HCT116 (cell line): Measurements from ENCODE around the gene ESYT1.

ENCODE experiments used
- EGR1 ChIP-seq: IDR thresholded peaks from 2 replicates; pipeline ENCODE4 v1.6.1; 2012; ENCODE audit warnings: low read depth
- EZH2 ChIP-seq: fragments of 200-600 bp; sonication (generic); IDR thresholded peaks from 2 replicates; pipeline ENCODE4 v1.6.1; 2017; ENCODE audit warnings: antibody characterized with exemption, mixed run types
- JUND ChIP-seq: IDR thresholded peaks from 2 replicates; pipeline ENCODE4 v1.6.1; 2012
- POLR2A ChIP-seq: IDR thresholded peaks from 2 replicates; pipeline ENCODE4 v1.7.0; 2011; ENCODE audit warnings: borderline replicate concordance; ENCODE audit not compliant: insufficient read depth, insufficient read length; ENCODE audit errors: extremely low read depth
- POLR2AphosphoS5 ChIP-seq: IDR thresholded peaks from 2 replicates; pipeline ENCODE4 v1.6.1; 2011; ENCODE audit warnings: mild to moderate bottlenecking, low read depth, low read length, moderate library complexity
- SIN3A ChIP-seq: IDR thresholded peaks from 2 replicates; pipeline ENCODE4 v1.6.1; 2012; ENCODE audit warnings: low read depth
- SP1 ChIP-seq: IDR thresholded peaks from 2 replicates; pipeline ENCODE4 v1.6.1; 2012; ENCODE audit warnings: low read depth
- SRF ChIP-seq: IDR thresholded peaks from 2 replicates; pipeline ENCODE4 v1.6.1; 2012; ENCODE audit warnings: low read depth
- YY1 ChIP-seq: IDR thresholded peaks from 2 replicates; pipeline ENCODE4 v1.6.1; 2011; ENCODE audit warnings: low read length, low read depth, moderate library complexity, mild to moderate bottlenecking; ENCODE audit not compliant: insufficient replicate concordance; ENCODE audit errors: extremely low read depth
- TF ChIP-seq, protein P1 (sequence below), 3 experiments: fragments of 200-600 bp in 1 of 3; sonication (generic) in 1 of 3; IDR thresholded peaks in 2 of 3; conservative IDR thresholded peaks in 1 of 3; 2 replicates each; pipeline ENCODE4 v1.5.1; 2012 to 2017; ENCODE audit warnings: low read depth in 2 of 3, low read length in 2 of 3, antibody characterized with exemption in 1 of 3, borderline replicate concordance in 1 of 3, control low read depth in 1 of 3, mild to moderate bottlenecking in 1 of 3, mixed read lengths in 1 of 3, mixed run types in 1 of 3, moderate library complexity in 1 of 3; ENCODE audit not compliant: insufficient read depth in 1 of 3
- TF ChIP-seq, protein P2 (sequence below): IDR thresholded peaks from 2 replicates; pipeline ENCODE4 v1.6.1; 2012; ENCODE audit warnings: low read depth
- TF ChIP-seq, protein P3 (sequence below): IDR thresholded peaks from 2 replicates; pipeline ENCODE4 v1.6.1; 2011; ENCODE audit warnings: mild to moderate bottlenecking, low read length, moderate library complexity; ENCODE audit not compliant: insufficient replicate concordance; ENCODE audit errors: extremely low read depth
- TF ChIP-seq, protein P4 (sequence below): IDR thresholded peaks from 2 replicates; pipeline ENCODE4 v1.6.1; 2012
- TF ChIP-seq, protein P5 (sequence below): IDR thresholded peaks from 2 replicates; pipeline ENCODE4 v1.6.1; 2012

DNA sequence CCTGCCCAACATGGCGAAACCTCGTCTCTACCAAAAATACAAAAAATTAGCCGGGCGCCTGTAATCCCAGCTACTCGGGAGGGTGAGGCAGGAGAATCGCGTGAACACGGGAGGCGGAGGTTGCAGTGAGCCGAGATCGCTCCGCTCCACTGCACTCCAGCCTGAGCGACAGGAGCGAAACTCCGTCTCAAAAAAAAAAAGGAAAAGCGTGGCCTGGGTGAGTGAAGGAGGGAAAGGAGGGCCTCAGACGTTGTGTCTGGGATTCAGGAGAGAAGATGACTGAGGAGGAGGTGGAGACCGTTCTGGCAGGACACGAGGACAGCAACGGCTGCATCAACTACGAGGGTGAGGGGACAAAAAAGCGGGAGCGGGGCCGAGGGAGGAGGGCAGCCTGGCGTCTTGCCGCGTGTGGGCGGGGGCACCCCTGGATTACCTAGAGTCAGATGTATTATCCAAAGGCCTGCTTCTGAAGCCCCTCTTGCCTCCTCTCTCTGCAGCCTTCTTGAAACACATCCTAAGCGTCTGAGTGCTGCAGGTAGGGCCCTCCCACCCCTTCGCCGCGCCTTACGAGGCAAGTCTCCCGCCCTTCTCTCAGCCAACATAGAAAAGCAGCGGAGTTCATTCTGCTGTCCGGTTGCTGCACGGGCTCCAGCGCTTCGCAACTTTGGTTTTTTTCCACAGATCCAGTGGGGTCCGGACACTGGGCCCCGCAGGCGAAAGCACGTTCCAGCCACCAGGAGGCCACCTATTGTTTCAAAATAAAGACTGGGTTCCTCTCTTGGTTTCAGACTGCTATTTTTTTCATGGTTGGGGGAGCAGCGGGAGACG, 29.3 kb downstream of the ESYT1 start:
- TF ChIP-seq, protein P1, sequence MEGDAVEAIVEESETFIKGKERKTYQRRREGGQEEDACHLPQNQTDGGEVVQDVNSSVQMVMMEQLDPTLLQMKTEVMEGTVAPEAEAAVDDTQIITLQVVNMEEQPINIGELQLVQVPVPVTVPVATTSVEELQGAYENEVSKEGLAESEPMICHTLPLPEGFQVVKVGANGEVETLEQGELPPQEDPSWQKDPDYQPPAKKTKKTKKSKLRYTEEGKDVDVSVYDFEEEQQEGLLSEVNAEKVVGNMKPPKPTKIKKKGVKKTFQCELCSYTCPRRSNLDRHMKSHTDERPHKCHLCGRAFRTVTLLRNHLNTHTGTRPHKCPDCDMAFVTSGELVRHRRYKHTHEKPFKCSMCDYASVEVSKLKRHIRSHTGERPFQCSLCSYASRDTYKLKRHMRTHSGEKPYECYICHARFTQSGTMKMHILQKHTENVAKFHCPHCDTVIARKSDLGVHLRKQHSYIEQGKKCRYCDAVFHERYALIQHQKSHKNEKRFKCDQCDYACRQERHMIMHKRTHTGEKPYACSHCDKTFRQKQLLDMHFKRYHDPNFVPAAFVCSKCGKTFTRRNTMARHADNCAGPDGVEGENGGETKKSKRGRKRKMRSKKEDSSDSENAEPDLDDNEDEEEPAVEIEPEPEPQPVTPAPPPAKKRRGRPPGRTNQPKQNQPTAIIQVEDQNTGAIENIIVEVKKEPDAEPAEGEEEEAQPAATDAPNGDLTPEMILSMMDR (IDR thresholded peaks at IDR 0.05 in 2 of 3, conservative IDR thresholded peaks at IDR 0.05 in 1 of 3; ENCODE audit: borderline replicate concordance in 1 of 3, insufficient read depth in 1 of 3, low read depth in 2 of 3, low read length in 2 of 3): peak in 2 of 3 experiments; percentile 73; a peak in 4 of 6 replicates
- TF ChIP-seq JUND: no peak
- TF ChIP-seq SP1: no peak
- no peak for TF ChIP-seq EZH2
- TF ChIP-seq POLR2A: no peak
- TF ChIP-seq, protein P2, sequence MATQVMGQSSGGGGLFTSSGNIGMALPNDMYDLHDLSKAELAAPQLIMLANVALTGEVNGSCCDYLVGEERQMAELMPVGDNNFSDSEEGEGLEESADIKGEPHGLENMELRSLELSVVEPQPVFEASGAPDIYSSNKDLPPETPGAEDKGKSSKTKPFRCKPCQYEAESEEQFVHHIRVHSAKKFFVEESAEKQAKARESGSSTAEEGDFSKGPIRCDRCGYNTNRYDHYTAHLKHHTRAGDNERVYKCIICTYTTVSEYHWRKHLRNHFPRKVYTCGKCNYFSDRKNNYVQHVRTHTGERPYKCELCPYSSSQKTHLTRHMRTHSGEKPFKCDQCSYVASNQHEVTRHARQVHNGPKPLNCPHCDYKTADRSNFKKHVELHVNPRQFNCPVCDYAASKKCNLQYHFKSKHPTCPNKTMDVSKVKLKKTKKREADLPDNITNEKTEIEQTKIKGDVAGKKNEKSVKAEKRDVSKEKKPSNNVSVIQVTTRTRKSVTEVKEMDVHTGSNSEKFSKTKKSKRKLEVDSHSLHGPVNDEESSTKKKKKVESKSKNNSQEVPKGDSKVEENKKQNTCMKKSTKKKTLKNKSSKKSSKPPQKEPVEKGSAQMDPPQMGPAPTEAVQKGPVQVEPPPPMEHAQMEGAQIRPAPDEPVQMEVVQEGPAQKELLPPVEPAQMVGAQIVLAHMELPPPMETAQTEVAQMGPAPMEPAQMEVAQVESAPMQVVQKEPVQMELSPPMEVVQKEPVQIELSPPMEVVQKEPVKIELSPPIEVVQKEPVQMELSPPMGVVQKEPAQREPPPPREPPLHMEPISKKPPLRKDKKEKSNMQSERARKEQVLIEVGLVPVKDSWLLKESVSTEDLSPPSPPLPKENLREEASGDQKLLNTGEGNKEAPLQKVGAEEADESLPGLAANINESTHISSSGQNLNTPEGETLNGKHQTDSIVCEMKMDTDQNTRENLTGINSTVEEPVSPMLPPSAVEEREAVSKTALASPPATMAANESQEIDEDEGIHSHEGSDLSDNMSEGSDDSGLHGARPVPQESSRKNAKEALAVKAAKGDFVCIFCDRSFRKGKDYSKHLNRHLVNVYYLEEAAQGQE: no peak
- TF ChIP-seq, protein P3, sequence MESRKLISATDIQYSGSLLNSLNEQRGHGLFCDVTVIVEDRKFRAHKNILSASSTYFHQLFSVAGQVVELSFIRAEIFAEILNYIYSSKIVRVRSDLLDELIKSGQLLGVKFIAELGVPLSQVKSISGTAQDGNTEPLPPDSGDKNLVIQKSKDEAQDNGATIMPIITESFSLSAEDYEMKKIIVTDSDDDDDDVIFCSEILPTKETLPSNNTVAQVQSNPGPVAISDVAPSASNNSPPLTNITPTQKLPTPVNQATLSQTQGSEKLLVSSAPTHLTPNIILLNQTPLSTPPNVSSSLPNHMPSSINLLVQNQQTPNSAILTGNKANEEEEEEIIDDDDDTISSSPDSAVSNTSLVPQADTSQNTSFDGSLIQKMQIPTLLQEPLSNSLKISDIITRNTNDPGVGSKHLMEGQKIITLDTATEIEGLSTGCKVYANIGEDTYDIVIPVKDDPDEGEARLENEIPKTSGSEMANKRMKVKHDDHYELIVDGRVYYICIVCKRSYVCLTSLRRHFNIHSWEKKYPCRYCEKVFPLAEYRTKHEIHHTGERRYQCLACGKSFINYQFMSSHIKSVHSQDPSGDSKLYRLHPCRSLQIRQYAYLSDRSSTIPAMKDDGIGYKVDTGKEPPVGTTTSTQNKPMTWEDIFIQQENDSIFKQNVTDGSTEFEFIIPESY: no peak
- TF ChIP-seq SIN3A: no peak
- peak; percentile 22; the same call in 1 of the 2 replicates for TF ChIP-seq POLR2AphosphoS5
- no peak for TF ChIP-seq YY1
- no peak for TF ChIP-seq SRF
- TF ChIP-seq, protein P4, sequence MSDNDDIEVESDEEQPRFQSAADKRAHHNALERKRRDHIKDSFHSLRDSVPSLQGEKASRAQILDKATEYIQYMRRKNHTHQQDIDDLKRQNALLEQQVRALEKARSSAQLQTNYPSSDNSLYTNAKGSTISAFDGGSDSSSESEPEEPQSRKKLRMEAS: no peak
- TF ChIP-seq, protein P5, sequence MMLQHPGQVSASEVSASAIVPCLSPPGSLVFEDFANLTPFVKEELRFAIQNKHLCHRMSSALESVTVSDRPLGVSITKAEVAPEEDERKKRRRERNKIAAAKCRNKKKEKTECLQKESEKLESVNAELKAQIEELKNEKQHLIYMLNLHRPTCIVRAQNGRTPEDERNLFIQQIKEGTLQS: no peak
- TF ChIP-seq EGR1: no peak
